CD4-positive, alpha-beta T cell treated with Interleukin-4 for 4 hours (primary cell): Measurements from ENCODE around the gene CHRDL1.
"Not testable (repeated sequence)": the region's sequence is repeated elsewhere in the genome, so short reads cannot be mapped to it uniquely, and the experiment has no call there.

ENCODE experiments used
- DNase-seq: peaks from one replicate; pipeline ENCODE4 v3.0.0-alpha.2; 2020

The CHRDL1 gene

GRCh38 chrX:110795645-110796406, at the start of gene CHRDL1:
Gene CHRDL1 (minus strand): TSS chrX:110795817. CDS start chrX:110792181, 3,636 bp downstream.
- no peak for DNase-seq

- DNase-seq = no peak
These were observed 41.4 kb upstream of the CHRDL1 start for GRCh38 chrX:110836982-110837381.

- no peak for DNase-seq
These were observed 40.8 kb upstream of the CHRDL1 start for GRCh38 chrX:110836451-110836850.

GRCh38 chrX:110836001-110836400, 40.4 kb upstream of the CHRDL1 start:
- DNase-seq = no peak

GRCh38 chrX:110825972-110826371, 30.4 kb upstream of the CHRDL1 start:
- DNase-seq = no peak

- not testable (repeated sequence) for DNase-seq
These were observed 20.9 kb upstream of the CHRDL1 start for GRCh38 chrX:110816543-110816942.

GRCh38 chrX:110806145-110806544, 10.5 kb upstream of the CHRDL1 start:
- no peak for DNase-seq

- DNase-seq = no peak
These were observed 9.7 kb upstream of the CHRDL1 start for GRCh38 chrX:110805303-110805702.

GRCh38 chrX:110804446-110804845, 8.8 kb upstream of the CHRDL1 start:
- no peak for DNase-seq

GRCh38 chrX:110803506-110803905, 7.9 kb upstream of the CHRDL1 start:
- no peak for DNase-seq

- no peak for DNase-seq
These were observed 735 bp upstream of the CHRDL1 start for GRCh38 chrX:110796407-110796697.

GRCh38 chrX:110794601-110795000, 1.0 kb downstream of the CHRDL1 start:
- no peak for DNase-seq

- no peak for DNase-seq
These were observed 4.5 kb downstream of the CHRDL1 start for GRCh38 chrX:110791071-110791470.

GRCh38 chrX:110786486-110786885, 9.1 kb downstream of the CHRDL1 start:
- no peak for DNase-seq

GRCh38 chrX:110759785-110760184, 35.8 kb downstream of the CHRDL1 start:
- DNase-seq = no peak

GRCh38 chrX:110758781-110759422, 36.7 kb downstream of the CHRDL1 start:
- no peak for DNase-seq

GRCh38 chrX:110755611-110756010, 40.0 kb downstream of the CHRDL1 start:
- no peak for DNase-seq

GRCh38 chrX:110755061-110755460, 40.6 kb downstream of the CHRDL1 start:
- DNase-seq = no peak

GRCh38 chrX:110750526-110751189, 45.0 kb downstream of the CHRDL1 start:
- DNase-seq = no peak

- no peak for DNase-seq
These were observed 47.3 kb downstream of the CHRDL1 start for GRCh38 chrX:110748256-110748806.

GRCh38 chrX:110746014-110746413, 49.6 kb downstream of the CHRDL1 start:
- DNase-seq = no peak

GRCh38 chrX:110745288-110745687, 50.3 kb downstream of the CHRDL1 start:
- no peak for DNase-seq

GRCh38 chrX:110743679-110744340, 51.8 kb downstream of the CHRDL1 start:
- no peak for DNase-seq
